ENCODE measurements around the gene LEUTX.

Gene LEUTX

DNA sequence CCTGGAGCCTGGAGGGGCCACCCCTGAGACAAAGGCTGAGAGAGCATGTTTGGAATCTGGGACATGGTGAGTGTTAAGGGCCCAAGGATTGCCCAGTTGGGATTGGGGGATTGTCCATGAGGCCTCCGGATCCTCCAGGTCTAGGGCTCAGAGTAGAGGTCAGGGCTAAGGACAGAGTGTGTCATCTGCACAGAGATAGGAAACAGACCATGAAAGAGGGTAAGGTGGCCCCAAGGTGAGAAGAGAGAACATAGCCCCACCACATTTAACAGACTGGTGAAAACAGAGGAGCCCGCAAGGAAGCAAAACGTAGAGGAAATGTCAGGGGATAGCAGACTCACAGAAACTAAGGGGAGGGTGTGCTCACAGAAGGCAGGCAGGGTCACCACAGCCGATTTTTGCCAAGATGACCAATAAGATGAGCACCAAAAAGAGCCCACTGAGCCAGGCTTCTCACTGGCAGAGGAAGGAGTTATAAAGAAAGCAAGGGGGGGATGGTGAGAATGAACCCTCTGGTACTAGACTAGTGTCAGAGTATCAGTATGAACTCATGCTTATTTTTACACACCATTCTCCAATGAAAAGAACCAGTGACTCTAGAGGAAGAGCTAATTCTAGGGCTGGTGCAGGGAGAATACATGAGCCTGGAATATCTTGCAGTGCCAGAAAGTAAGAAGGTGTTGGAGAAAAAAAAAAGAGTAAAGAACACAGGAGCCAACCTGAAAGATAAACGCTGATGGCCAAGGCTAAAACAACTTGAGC is 37.8 kb downstream of the LEUTX start:
- H3K4me1 ChIP-seq: no peaks in the 10 kb centered on the region
- no peak for TF ChIP-seq CTCF (IDR thresholded peaks at IDR 0.05; ENCODE audit: low read depth, low read length)
- no peaks in the 10 kb centered on the region for H3K36me3 ChIP-seq
- H3K4me3 ChIP-seq (ENCODE audit: low read depth, low read length): no peak overlapping the region
- H3K27me3 ChIP-seq: peaks cover 3% of the 10 kb centered on the region; the same call in 1 of the 2 replicates
- DNase-seq: no peak
- H3K9me3 ChIP-seq: no peaks in the 10 kb centered on the region

GRCh38 chr19:39817888-39818561 is 39.4 kb downstream of the LEUTX start:
- Histone ChIP-seq H3K36me3 (no peaks in the 10 kb centered on the region), H3K27me3 (no peaks in the 10 kb centered on the region), H3K4me1 (no peaks in the 10 kb centered on the region), H3K4me3 (ENCODE audit: low read depth, low read length) (no peak overlapping the region), H3K9me3 (no peaks in the 10 kb centered on the region)
- no peak for TF ChIP-seq CTCF (IDR thresholded peaks at IDR 0.05; ENCODE audit: low read depth, low read length)
- no peak for DNase-seq

- Histone ChIP-seq H3K27me3 (no peaks in the 10 kb centered on the region), H3K4me1 (no peaks in the 10 kb centered on the region), H3K36me3 (no peaks in the 10 kb centered on the region), H3K9me3 (no peaks in the 10 kb centered on the region), H3K4me3 (ENCODE audit: low read depth, low read length) (no peak overlapping the region)
- TF ChIP-seq CTCF (IDR thresholded peaks at IDR 0.05; ENCODE audit: low read depth, low read length): no peak
- no peak for DNase-seq
These were observed 40.0 kb downstream of the LEUTX start for GRCh38 chr19:39818626-39819097.

- TF ChIP-seq CTCF (IDR thresholded peaks at IDR 0.05; ENCODE audit: low read depth, low read length): no peak
- no peaks in the 10 kb centered on the region for H3K9me3 ChIP-seq
- DNase-seq: no peak
- no peak overlapping the region for H3K4me3 ChIP-seq (ENCODE audit: low read depth, low read length)
- peaks cover under 1% of the 10 kb centered on the region; the same call in 1 of the 2 replicates for H3K4me1 ChIP-seq
- no peaks in the 10 kb centered on the region for H3K36me3 ChIP-seq
- no peaks in the 10 kb centered on the region for H3K27me3 ChIP-seq
These were observed 41.1 kb downstream of the LEUTX start for GRCh38 chr19:39819786-39820185.

GRCh38 chr19:39820696-39821095 is 42.0 kb downstream of the LEUTX start:
- TF ChIP-seq CTCF (IDR thresholded peaks at IDR 0.05; ENCODE audit: low read depth, low read length): no peak
- Histone ChIP-seq H3K4me3 (ENCODE audit: low read depth, low read length) (no peak overlapping the region), H3K9me3 (no peaks in the 10 kb centered on the region), H3K27me3 (no peaks in the 10 kb centered on the region), H3K36me3 (peaks cover 2% of the 10 kb centered on the region), H3K4me1 (peaks cover 4% of the 10 kb centered on the region; the same call in 1 of the 2 replicates)
- no peak for DNase-seq

DNA sequence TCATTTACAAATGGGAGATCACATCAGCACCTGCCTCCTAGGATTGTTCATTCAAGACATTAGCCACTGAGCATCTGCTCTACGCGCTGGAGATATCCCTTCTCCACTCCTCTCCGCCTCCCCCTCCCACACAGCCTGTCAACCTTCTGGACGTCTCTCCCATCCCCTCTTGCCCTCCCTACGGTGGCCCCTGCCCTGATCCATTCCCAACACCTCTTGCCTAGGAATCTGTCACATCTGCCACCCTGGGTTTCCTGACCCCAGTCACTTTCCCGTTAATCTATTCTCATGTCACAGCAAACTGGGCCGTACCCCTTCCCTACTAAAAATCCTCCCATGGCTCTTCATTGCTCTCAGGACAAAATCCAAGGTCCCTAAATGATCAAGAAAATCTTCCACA is 45.0 kb downstream of the LEUTX start:
- Histone ChIP-seq H3K36me3 (peaks cover 21% of the 10 kb centered on the region), H3K27me3 (no peaks in the 10 kb centered on the region), H3K4me1 (peaks cover 4% of the 10 kb centered on the region; the same call in 1 of the 2 replicates), H3K9me3 (no peaks in the 10 kb centered on the region), H3K4me3 (ENCODE audit: low read depth, low read length) (peak overlapping the region; percentile 83)
- no peak for DNase-seq
- no peak for TF ChIP-seq CTCF (IDR thresholded peaks at IDR 0.05; ENCODE audit: low read depth, low read length)

Data from BE2C (cell line).